Loucy (cell line): Measurements from ENCODE around the gene FGF12.

ENCODE experiments used
- H2AFZ ChIP-seq: fragments of 200-600 bp; sonication (generic); 2 replicates; pipeline ENCODE4 v1.6.0; 2016; ENCODE audit warnings: antibody characterized with exemption, mild to moderate bottlenecking, low read length, moderate library complexity
- H3F3A ChIP-seq: fragments of 200-600 bp; 2 replicates; pipeline ENCODE4 v1.6.0; 2016; ENCODE audit warnings: antibody characterized with exemption, low read depth, mild to moderate bottlenecking
- H3K27me3 ChIP-seq: fragments of 200-600 bp; sonication (generic); 2 replicates; pipeline ENCODE4 v1.6.1; 2014; ENCODE audit warnings: low read length, mild to moderate bottlenecking; ENCODE audit not compliant: insufficient read depth, poor library complexity, severe bottlenecking
- H3K36me3 ChIP-seq: fragments of 200-600 bp; sonication (generic); 2 replicates; pipeline ENCODE4 v1.6.1; 2016; ENCODE audit warnings: low read length; ENCODE audit not compliant: insufficient read depth
- H3K4me1 ChIP-seq: fragments of 200-600 bp; sonication (generic); 2 replicates; pipeline ENCODE4 v1.5.1; 2014; ENCODE audit warnings: low read length, mild to moderate bottlenecking; ENCODE audit not compliant: insufficient read depth, poor library complexity, severe bottlenecking
- H3K4me2 ChIP-seq: fragments of 200-600 bp; sonication (generic); 2 replicates; pipeline ENCODE4 v1.6.0; 2014; ENCODE audit warnings: antibody characterized with exemption, low read length, low read depth, mild to moderate bottlenecking; ENCODE audit not compliant: poor library complexity, severe bottlenecking
- H3K4me3 ChIP-seq: fragments of 200-600 bp; sonication (generic); 2 replicates; pipeline ENCODE4 v1.5.1; 2014; ENCODE audit warnings: low read length, mild to moderate bottlenecking, mixed read lengths; ENCODE audit not compliant: poor library complexity, severe bottlenecking
- H3K79me2 ChIP-seq: fragments of 200-600 bp; sonication (generic); 2 replicates; pipeline ENCODE4 v1.6.1; 2014; ENCODE audit warnings: low read length; ENCODE audit not compliant: insufficient read depth
- H3K9ac ChIP-seq: fragments of 200-600 bp; sonication (generic); 2 replicates; pipeline ENCODE4 v1.6.0; 2014; ENCODE audit warnings: mild to moderate bottlenecking, low read depth, low read length, moderate library complexity; ENCODE audit not compliant: poor library complexity, severe bottlenecking
- H3K9me2 ChIP-seq: fragments of 200-600 bp; sonication (generic); replicated peaks from 2 replicates; pipeline ENCODE4 v1.6.1; 2016; ENCODE audit warnings: low read depth, low read length, mixed read lengths
- H3K9me3 ChIP-seq: fragments of 200-600 bp; sonication (generic); 2 replicates; pipeline ENCODE4 v1.6.1; 2014; ENCODE audit warnings: mild to moderate bottlenecking, antibody characterized with exemption, low read length, low read depth; ENCODE audit not compliant: insufficient read depth
- H4K20me1 ChIP-seq: fragments of 200-600 bp; sonication (generic); 2 replicates; pipeline ENCODE4 v1.6.0; 2014; ENCODE audit warnings: antibody characterized with exemption, low read length, mild to moderate bottlenecking; ENCODE audit not compliant: insufficient read depth, poor library complexity, severe bottlenecking
- EZH2phosphoT487 ChIP-seq: fragments of 200-600 bp; IDR thresholded peaks from 2 replicates; pipeline ENCODE4 v1.6.1; 2018; ENCODE audit warnings: antibody characterized with exemption, mild to moderate bottlenecking, moderate library complexity, borderline replicate concordance
- TF ChIP-seq, protein P1 (sequence below): fragments of 200-600 bp; sonication (generic); conservative IDR thresholded peaks from 2 replicates; pipeline ENCODE4 v1.5.1; 2014; ENCODE audit warnings: mild to moderate bottlenecking, antibody characterized with exemption, low read length

Gene FGF12

DNA sequence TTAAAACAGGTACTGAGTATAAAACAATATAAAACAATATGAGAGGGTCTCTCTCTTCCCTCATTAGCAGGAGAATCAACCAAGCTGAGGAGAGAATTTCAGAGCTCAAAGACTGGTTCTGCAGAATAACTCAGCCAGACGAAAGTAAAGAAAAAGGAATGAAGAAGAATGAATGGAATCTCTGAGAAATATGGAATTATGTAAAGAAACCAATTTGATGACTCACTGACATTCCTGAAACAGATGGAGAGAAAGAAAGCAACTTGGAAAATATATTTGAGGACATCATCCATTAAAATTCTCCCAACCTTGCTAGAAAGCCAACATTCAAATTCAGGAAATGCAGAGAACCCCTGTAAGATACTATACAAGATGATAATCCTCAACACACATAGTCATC lies 635.5 kb downstream of the FGF12 start:
- no peaks in the 10 kb centered on the region for H3F3A ChIP-seq
- TF ChIP-seq EZH2phosphoT487: no peak
- TF ChIP-seq, protein P1, sequence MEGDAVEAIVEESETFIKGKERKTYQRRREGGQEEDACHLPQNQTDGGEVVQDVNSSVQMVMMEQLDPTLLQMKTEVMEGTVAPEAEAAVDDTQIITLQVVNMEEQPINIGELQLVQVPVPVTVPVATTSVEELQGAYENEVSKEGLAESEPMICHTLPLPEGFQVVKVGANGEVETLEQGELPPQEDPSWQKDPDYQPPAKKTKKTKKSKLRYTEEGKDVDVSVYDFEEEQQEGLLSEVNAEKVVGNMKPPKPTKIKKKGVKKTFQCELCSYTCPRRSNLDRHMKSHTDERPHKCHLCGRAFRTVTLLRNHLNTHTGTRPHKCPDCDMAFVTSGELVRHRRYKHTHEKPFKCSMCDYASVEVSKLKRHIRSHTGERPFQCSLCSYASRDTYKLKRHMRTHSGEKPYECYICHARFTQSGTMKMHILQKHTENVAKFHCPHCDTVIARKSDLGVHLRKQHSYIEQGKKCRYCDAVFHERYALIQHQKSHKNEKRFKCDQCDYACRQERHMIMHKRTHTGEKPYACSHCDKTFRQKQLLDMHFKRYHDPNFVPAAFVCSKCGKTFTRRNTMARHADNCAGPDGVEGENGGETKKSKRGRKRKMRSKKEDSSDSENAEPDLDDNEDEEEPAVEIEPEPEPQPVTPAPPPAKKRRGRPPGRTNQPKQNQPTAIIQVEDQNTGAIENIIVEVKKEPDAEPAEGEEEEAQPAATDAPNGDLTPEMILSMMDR: no peak
- H3K4me1 ChIP-seq: no peaks in the 10 kb centered on the region
- no peaks in the 10 kb centered on the region for H3K79me2 ChIP-seq
- H2AFZ ChIP-seq: no peak overlapping the region
- no peak overlapping the region for H3K4me2 ChIP-seq
- no peaks in the 10 kb centered on the region; the same call in 1 of the 2 replicates for H3K9me3 ChIP-seq
- no peaks in the 10 kb centered on the region for H4K20me1 ChIP-seq
- H3K9ac ChIP-seq: no peak overlapping the region
- no peaks in the 10 kb centered on the region for H3K27me3 ChIP-seq
- no peaks in the 10 kb centered on the region for H3K9me2 ChIP-seq
- no peak overlapping the region for H3K4me3 ChIP-seq
- no peaks in the 10 kb centered on the region for H3K36me3 ChIP-seq

DNA sequence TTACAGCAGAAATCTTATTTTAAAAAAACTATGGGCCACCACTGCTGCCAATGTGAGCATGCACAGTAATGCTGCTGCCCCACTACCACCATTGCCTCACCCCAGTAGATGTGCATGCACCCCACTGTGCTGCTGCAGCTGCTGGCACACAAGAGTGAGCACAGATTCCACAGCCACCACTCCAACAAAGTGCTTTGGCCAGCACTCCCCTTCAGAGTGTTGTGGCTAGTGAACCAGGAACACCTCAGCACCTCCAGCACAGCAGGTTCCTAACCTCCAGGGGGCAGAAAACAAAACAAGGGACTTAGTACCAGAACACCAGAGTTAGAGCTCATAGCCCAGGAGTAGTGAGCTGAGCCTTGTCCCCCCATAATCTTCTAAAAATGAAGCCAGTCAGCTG lies 636.8 kb downstream of the FGF12 start:
- no peak for TF ChIP-seq EZH2phosphoT487
- TF ChIP-seq, protein P1: no peak
- Histone ChIP-seq H3K4me3 (no peak overlapping the region), H3K27me3 (no peaks in the 10 kb centered on the region), H3K79me2 (no peaks in the 10 kb centered on the region), H3K36me3 (no peaks in the 10 kb centered on the region), H3K4me1 (no peaks in the 10 kb centered on the region), H4K20me1 (no peaks in the 10 kb centered on the region), H3K9me2 (no peaks in the 10 kb centered on the region), H3K4me2 (no peak overlapping the region), H3K9ac (no peak overlapping the region), H3F3A (no peaks in the 10 kb centered on the region), H3K9me3 (no peaks in the 10 kb centered on the region; the same call in 1 of the 2 replicates), H2AFZ (no peak overlapping the region)
